Measurements from ENCODE around the gene CAMSAP3.

CAMSAP3 gene

GRCh38 chr19:7614859-7615741, 19.4 kb downstream of the CAMSAP3 start:
- H3K36me3 Mint-ChIP-seq = peaks cover 13% of the 10 kb centered on the region
- no peaks in the 10 kb centered on the region for H3K9me3 Mint-ChIP-seq
- no peaks in the 10 kb centered on the region for H3K4me1 Mint-ChIP-seq
- no peak overlapping the region for H3K4me3 Mint-ChIP-seq
- DNase-seq = no peak
- no peak overlapping the region for H3K27ac Mint-ChIP-seq
- no peaks in the 10 kb centered on the region for H3K27me3 Mint-ChIP-seq
- CTCF ChIA-PET = interaction anchor here (1.2 kb wide), 1 partner anchor 47 kb away, joined by 4 read pairs; no protein-coding TSS in a partner anchor

- no peaks in the 10 kb centered on the region for H3K27me3 Mint-ChIP-seq
- DNase-seq = no peak
- no peaks in the 10 kb centered on the region for H3K4me1 Mint-ChIP-seq
- H3K4me3 Mint-ChIP-seq = no peak overlapping the region
- H3K27ac Mint-ChIP-seq = no peak overlapping the region
- H3K36me3 Mint-ChIP-seq = peaks cover 23% of the 10 kb centered on the region
- CTCF ChIA-PET = no interaction called here
- H3K9me3 Mint-ChIP-seq = no peaks in the 10 kb centered on the region
Observed at GRCh38 chr19:7617172-7617571, 21.5 kb downstream of the CAMSAP3 start.

- Mint-ChIP-seq H3K36me3 (peaks cover 24% of the 10 kb centered on the region), H3K9me3 (no peaks in the 10 kb centered on the region), H3K4me1 (no peaks in the 10 kb centered on the region), H3K27ac (no peak overlapping the region), H3K4me3 (no peak overlapping the region), H3K27me3 (no peaks in the 10 kb centered on the region)
- CTCF ChIA-PET = no interaction called here
- no peak for DNase-seq
Observed at GRCh38 chr19:7617735-7618134, 22.1 kb downstream of the CAMSAP3 start.

- H3K9me3 Mint-ChIP-seq = no peaks in the 10 kb centered on the region
- H3K4me3 Mint-ChIP-seq = no peak overlapping the region
- no peak for DNase-seq
- CTCF ChIA-PET = no interaction called here
- no peaks in the 10 kb centered on the region for H3K27me3 Mint-ChIP-seq
- no peaks in the 10 kb centered on the region for H3K4me1 Mint-ChIP-seq
- peak overlapping the region; percentile 49 for H3K27ac Mint-ChIP-seq
- H3K36me3 Mint-ChIP-seq = peaks cover 29% of the 10 kb centered on the region
Observed at GRCh38 chr19:7618348-7618747, 22.7 kb downstream of the CAMSAP3 start.

- no peaks in the 10 kb centered on the region for H3K4me1 Mint-ChIP-seq
- peaks cover 29% of the 10 kb centered on the region for H3K36me3 Mint-ChIP-seq
- H3K27ac Mint-ChIP-seq = no peak overlapping the region
- no peak for DNase-seq
- H3K9me3 Mint-ChIP-seq = no peaks in the 10 kb centered on the region
- no peaks in the 10 kb centered on the region for H3K27me3 Mint-ChIP-seq
- CTCF ChIA-PET = no interaction called here
- H3K4me3 Mint-ChIP-seq = no peak overlapping the region
Observed at GRCh38 chr19:7618771-7619510, 23.3 kb downstream of the CAMSAP3 start.

GRCh38 chr19:7619671-7620441, 24.2 kb downstream of the CAMSAP3 start:
- no peak for DNase-seq
- Mint-ChIP-seq H3K27ac (peak overlapping the region; percentile 5), H3K9me3 (no peaks in the 10 kb centered on the region), H3K4me3 (no peak overlapping the region), H3K36me3 (peaks cover 32% of the 10 kb centered on the region), H3K4me1 (no peaks in the 10 kb centered on the region), H3K27me3 (no peaks in the 10 kb centered on the region)
- CTCF ChIA-PET = no interaction called here

GRCh38 chr19:7620442-7621412, 25.1 kb downstream of the CAMSAP3 start:
- peaks cover 36% of the 10 kb centered on the region for H3K36me3 Mint-ChIP-seq

GRCh38 chr19:7622933-7623685, 27.4 kb downstream of the CAMSAP3 start:
- Mint-ChIP-seq H3K36me3 (peaks cover 41% of the 10 kb centered on the region), H3K4me3 (no peak overlapping the region), H3K9me3 (no peaks in the 10 kb centered on the region), H3K27me3 (no peaks in the 10 kb centered on the region), H3K4me1 (peaks cover 11% of the 10 kb centered on the region), H3K27ac (no peak overlapping the region)
- DNase-seq = no peak
- CTCF ChIA-PET = no interaction called here

More at GRCh38 chr19:7620442-7621412, 25.1 kb downstream of the CAMSAP3 start:
- Mint-ChIP-seq H3K27me3 (no peaks in the 10 kb centered on the region), H3K4me3 (no peak overlapping the region), H3K27ac (no peak overlapping the region), H3K4me1 (no peaks in the 10 kb centered on the region), H3K9me3 (no peaks in the 10 kb centered on the region)
- DNase-seq = no peak
- CTCF ChIA-PET = no interaction called here

- Mint-ChIP-seq H3K27me3 (no peaks in the 10 kb centered on the region), H3K36me3 (peaks cover 35% of the 10 kb centered on the region), H3K4me3 (no peak overlapping the region), H3K9me3 (no peaks in the 10 kb centered on the region), H3K27ac (no peak overlapping the region), H3K4me1 (peaks cover 20% of the 10 kb centered on the region)
- DNase-seq = no peak
- CTCF ChIA-PET = no interaction called here
Observed at GRCh38 chr19:7623725-7624603, 28.3 kb downstream of the CAMSAP3 start.

GRCh38 chr19:7624810-7625209, 29.1 kb downstream of the CAMSAP3 start:
- peaks cover 42% of the 10 kb centered on the region for H3K36me3 Mint-ChIP-seq
- H3K4me3 Mint-ChIP-seq = no peak overlapping the region
- H3K27me3 Mint-ChIP-seq = no peaks in the 10 kb centered on the region
- H3K4me1 Mint-ChIP-seq = peaks cover 28% of the 10 kb centered on the region
- no peak for DNase-seq
- no peak overlapping the region for H3K27ac Mint-ChIP-seq
- CTCF ChIA-PET = no interaction called here
- H3K9me3 Mint-ChIP-seq = no peaks in the 10 kb centered on the region

- Mint-ChIP-seq H3K9me3 (no peaks in the 10 kb centered on the region), H3K4me1 (peaks cover 37% of the 10 kb centered on the region), H3K27me3 (no peaks in the 10 kb centered on the region), H3K4me3 (no peak overlapping the region), H3K27ac (no peak overlapping the region), H3K36me3 (peaks cover 42% of the 10 kb centered on the region)
- CTCF ChIA-PET = no interaction called here
- DNase-seq = no peak
Observed at GRCh38 chr19:7625763-7626372, 30.2 kb downstream of the CAMSAP3 start.

- DNase-seq = no peak
- H3K27me3 Mint-ChIP-seq = no peaks in the 10 kb centered on the region
- peaks cover 37% of the 10 kb centered on the region for H3K36me3 Mint-ChIP-seq
- H3K4me1 Mint-ChIP-seq = peaks cover 40% of the 10 kb centered on the region
- peak overlapping the region; percentile 42 for H3K27ac Mint-ChIP-seq
- H3K4me3 Mint-ChIP-seq = no peak overlapping the region
- no peaks in the 10 kb centered on the region for H3K9me3 Mint-ChIP-seq
- CTCF ChIA-PET = no interaction called here
Observed at GRCh38 chr19:7627166-7627565, 31.5 kb downstream of the CAMSAP3 start.
